ENCODE results near the gene VPS33A.
"Not testable (repeated sequence)": the region's sequence is repeated elsewhere in the genome, so short reads cannot be mapped to it uniquely, and the experiment has no call there.

Gene VPS33A

DNA sequence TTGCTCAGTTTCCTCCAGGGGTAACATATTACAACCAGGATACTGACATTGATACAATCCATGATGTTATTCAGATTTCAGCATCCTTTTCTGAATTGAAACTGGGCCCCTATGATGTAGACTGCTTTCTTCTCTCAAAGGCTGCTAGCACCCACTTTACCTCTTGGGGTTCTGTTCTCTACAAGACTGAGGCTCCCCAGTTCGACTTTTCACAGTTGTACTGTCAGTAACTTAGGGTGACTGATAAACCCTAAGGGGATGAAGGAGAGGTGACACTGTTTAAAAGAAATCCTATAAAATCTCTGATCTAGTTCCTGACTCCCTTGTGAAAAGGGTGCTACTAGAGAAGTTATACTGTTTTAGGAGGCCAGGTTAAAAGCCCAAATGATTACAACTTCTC lies 818 bp downstream of the VPS33A start:
- in situ Hi-C loops (cut with MboI; ENCODE audit: low sequenced_read_pairs, unreplicated experiment): no loop called here
- no peak for DNase-seq (ENCODE audit: low spot score)
- no peak for TF ChIP-seq CTCF (IDR thresholded peaks at IDR 0.05; ENCODE audit: borderline replicate concordance, control extremely low read depth, extremely low read depth, insufficient read depth, missing control alignments)

DNA sequence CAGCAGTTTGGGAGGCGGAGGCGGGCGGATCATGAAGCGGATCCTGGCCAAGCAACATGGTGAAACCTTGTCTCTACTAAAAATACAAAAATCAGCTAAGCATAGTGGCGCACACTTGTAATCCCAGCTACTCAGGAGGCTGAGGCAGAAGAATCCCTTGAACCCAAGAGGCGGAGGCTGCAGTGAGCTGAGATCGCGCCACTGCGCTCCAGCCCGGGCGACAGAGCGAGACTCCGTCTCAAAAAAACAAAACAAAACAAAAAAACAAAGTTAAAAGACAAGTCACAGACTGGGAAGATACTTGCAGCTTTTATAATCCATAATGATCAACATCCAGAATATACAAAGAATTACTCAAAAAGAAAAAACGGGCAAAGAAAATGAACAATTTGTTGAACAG lies 5.6 kb downstream of the VPS33A start:
- in situ Hi-C loops (cut with MboI; ENCODE audit: low sequenced_read_pairs, unreplicated experiment); DNase-seq (ENCODE audit: low spot score): not testable (repeated sequence)

DNA sequence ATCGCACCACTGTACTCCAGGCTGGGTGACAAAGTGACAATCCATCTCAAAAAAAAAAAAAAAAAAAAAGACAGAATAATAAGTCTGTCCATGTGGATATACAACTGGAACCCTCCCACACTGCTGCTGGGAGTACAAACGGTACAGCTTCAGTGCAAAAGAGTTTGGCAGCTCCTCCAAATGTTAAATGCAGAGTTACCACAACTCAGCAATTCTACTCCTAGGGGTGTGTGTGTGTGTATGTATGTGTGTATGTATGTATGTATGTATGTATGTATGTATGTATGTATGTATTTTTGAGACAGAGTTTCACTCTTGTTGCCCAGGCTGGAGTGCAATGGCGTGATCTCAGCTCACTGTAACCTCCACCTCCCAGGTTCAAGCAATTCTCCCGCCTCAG lies 7.4 kb downstream of the VPS33A start:
- not testable (repeated sequence) for DNase-seq (ENCODE audit: low spot score)

DNA sequence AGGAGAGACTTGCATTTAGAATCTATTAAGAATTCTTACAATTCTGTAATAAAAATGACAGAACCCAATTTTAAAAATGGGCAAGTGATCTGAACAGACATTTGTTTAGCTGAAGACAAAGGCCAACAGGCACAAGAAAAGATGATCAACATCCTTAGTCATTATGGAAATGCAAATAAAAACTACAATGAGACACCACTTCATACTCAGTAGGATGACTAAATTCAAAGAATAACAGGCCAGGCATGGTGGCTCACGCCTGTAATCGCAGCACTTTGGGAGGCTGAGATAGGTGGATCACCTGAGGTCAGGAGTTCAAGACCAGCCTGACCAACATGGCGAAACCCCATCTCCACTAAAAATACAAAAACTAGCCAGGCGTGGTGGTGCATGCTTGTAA lies 7.8 kb downstream of the VPS33A start:
- DNase-seq (ENCODE audit: low spot score); in situ Hi-C loops (cut with MboI; ENCODE audit: low sequenced_read_pairs, unreplicated experiment): not testable (repeated sequence)

More for the DNA sequence above, 7.4 kb downstream of the VPS33A start:
- in situ Hi-C loops (cut with MboI; ENCODE audit: low sequenced_read_pairs, unreplicated experiment): not testable (repeated sequence)

DNA sequence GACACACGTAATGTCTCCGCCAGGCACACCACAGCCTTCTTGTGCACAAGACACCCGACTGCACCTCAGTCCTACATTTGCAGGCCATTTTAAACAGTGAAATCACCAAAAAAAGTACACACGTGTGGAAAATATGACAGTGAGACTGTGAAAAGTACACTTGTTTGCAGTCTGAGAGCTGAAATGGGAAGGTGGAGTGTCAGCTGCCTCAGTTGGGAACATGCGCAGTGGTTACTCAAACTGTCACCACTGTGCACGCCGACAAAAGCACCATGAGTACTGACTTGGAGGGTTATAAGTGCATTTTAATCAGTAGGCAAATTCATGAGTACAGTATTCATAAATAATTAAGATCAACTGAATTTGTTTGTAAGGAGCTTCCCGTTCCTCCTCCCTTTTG lies 15.8 kb downstream of the VPS33A start:
- DNase-seq (ENCODE audit: low spot score): no peak
- in situ Hi-C loops (cut with MboI; ENCODE audit: low sequenced_read_pairs, unreplicated experiment): no loop called here
- TF ChIP-seq CTCF (IDR thresholded peaks at IDR 0.05; ENCODE audit: borderline replicate concordance, control extremely low read depth, extremely low read depth, insufficient read depth, missing control alignments): no peak

- no peak for DNase-seq (ENCODE audit: low spot score)
- in situ Hi-C loops (cut with MboI; ENCODE audit: low sequenced_read_pairs, unreplicated experiment): no loop called here
- TF ChIP-seq CTCF (IDR thresholded peaks at IDR 0.05; ENCODE audit: borderline replicate concordance, control extremely low read depth, extremely low read depth, insufficient read depth, missing control alignments): no peak
Measured at GRCh38 chr12:122250047-122250446, 16.2 kb downstream of the VPS33A start.

GRCh38 chr12:122245553-122245952 lies 20.7 kb downstream of the VPS33A start:
- in situ Hi-C loops (cut with MboI; ENCODE audit: low sequenced_read_pairs, unreplicated experiment): no loop called here
- no peak for DNase-seq (ENCODE audit: low spot score)
- no peak for TF ChIP-seq CTCF (IDR thresholded peaks at IDR 0.05; ENCODE audit: borderline replicate concordance, control extremely low read depth, extremely low read depth, insufficient read depth, missing control alignments)

- no peak for TF ChIP-seq CTCF (IDR thresholded peaks at IDR 0.05; ENCODE audit: borderline replicate concordance, control extremely low read depth, extremely low read depth, insufficient read depth, missing control alignments)
Measured at GRCh38 chr12:122244565-122245371, 21.5 kb downstream of the VPS33A start.

More at GRCh38 chr12:122244565-122245371, 21.5 kb downstream of the VPS33A start:
- DNase-seq (ENCODE audit: low spot score): peak; percentile 60
- in situ Hi-C loops (cut with MboI; ENCODE audit: low sequenced_read_pairs, unreplicated experiment): no loop called here

Data from GM13976 (cell line).